Right lobe of liver (tissue), 4 donors: ENCODE measurements around the gene ENGASE.

ENCODE experiments used
- POLR2A ChIP-seq: fragments of 450-650 bp; IDR thresholded peaks from one replicate; pipeline ENCODE4 v1.6.1; 2017; ENCODE audit warnings: antibody characterized with exemption, mild to moderate bottlenecking
- TF ChIP-seq, protein P1 (sequence below), 4 donors: fragments of 200-600 bp in 3 of 4; fragments of 450-650 bp in 1 of 4; IDR thresholded peaks; one replicate each; pipeline versions ENCODE4 v1.5.1 to v1.8.0; 2016 to 2022; ENCODE audit warnings: antibody characterized with exemption in 4 of 4, mild to moderate bottlenecking in 2 of 4
- donor health status: DM: no; HTN: no; CAD: no.
- donor health status: DM: no; HTN: no; CAD: no.
- donor health status: DM: no; HTN: yes; CAD: no.

DNA sequence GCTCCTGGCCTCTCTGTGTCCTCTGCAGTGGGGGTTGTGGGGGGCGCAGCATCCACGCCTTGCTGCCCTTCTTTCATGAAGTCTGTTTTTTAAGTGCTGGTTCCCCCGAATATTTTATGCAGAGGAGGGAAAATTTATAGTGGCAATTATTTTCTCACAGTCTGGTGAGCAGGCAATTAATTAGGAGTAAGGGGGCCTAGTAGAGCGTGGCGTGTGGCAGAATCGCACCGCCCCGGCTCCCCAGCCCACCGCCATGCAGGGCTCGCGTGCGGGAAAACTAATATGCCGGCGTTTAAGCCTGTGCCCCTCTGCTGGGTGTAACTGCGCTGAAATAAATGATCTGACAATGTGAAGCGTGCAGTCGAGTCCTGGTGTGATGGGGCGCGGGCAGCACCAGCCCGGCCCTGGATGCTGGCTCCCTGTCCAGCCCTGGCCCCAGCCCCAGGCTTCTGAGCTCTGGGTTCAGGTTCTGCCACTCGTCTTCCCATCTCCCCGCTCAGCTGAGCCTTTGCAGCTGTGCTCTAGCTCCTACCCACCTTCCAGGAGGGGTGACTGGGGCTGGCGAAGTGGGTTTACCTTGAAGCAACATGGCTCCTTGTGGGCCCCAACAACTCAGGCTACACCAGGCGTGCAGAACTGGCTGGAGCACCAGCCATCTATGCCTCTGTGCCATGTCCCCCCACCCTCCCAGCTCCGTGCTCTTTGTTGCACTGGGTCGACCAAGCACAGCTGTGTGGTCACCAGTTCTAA lies 13.8 kb downstream of the ENGASE start:
- TF ChIP-seq POLR2A: no peak
- TF ChIP-seq, protein P1, sequence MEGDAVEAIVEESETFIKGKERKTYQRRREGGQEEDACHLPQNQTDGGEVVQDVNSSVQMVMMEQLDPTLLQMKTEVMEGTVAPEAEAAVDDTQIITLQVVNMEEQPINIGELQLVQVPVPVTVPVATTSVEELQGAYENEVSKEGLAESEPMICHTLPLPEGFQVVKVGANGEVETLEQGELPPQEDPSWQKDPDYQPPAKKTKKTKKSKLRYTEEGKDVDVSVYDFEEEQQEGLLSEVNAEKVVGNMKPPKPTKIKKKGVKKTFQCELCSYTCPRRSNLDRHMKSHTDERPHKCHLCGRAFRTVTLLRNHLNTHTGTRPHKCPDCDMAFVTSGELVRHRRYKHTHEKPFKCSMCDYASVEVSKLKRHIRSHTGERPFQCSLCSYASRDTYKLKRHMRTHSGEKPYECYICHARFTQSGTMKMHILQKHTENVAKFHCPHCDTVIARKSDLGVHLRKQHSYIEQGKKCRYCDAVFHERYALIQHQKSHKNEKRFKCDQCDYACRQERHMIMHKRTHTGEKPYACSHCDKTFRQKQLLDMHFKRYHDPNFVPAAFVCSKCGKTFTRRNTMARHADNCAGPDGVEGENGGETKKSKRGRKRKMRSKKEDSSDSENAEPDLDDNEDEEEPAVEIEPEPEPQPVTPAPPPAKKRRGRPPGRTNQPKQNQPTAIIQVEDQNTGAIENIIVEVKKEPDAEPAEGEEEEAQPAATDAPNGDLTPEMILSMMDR (IDR thresholded peaks at IDR 0.05): no peak
